ENCODE data around the gene ANKRD13B.

- no peak for TF ChIP-seq POLR2AphosphoS5 (IDR thresholded peaks at IDR 0.05)
- peak; percentile 15 for TF ChIP-seq POLR2A (IDR thresholded peaks at IDR 0.05)
Observed at GRCh38 chr17:29566473-29567303, 26.2 kb upstream of the ANKRD13B start, which contains the start of gene ABHD15.
